Activated CD4-positive, alpha-beta T cell treated with anti-CD3 and anti-CD28 coated beads, Interleukin-2, amount 50 U/mL, for 24 hours (primary cell): ENCODE measurements around the gene GTF2F1.
"Not testable (repeated sequence)": the region's sequence is repeated elsewhere in the genome, so short reads cannot be mapped to it uniquely, and the experiment has no call there.

Experiments
- DNase-seq, 2 donors: peaks; one replicate each; pipeline ENCODE4 v3.0.0-alpha.2; 2020; ENCODE audit warnings: low read depth in 1 of 2, low spot score in 1 of 2

The GTF2F1 gene

GRCh38 chr19:6358003-6358402 is 35.0 kb downstream of the GTF2F1 start:
- DNase-seq = no peak

GRCh38 chr19:6357174-6357573 is 35.8 kb downstream of the GTF2F1 start:
- no peak for DNase-seq

GRCh38 chr19:6355321-6356040 is 37.5 kb downstream of the GTF2F1 start:
- DNase-seq = not testable (repeated sequence)

- DNase-seq = no peak
These were observed 38.8 kb downstream of the GTF2F1 start for GRCh38 chr19:6354098-6354674.

- DNase-seq = no peak
These were observed 40.4 kb downstream of the GTF2F1 start for GRCh38 chr19:6352381-6353165.

GRCh38 chr19:6350688-6351087 is 42.3 kb downstream of the GTF2F1 start:
- DNase-seq = no peak

- DNase-seq = not testable (repeated sequence)
These were observed 43.7 kb downstream of the GTF2F1 start for GRCh38 chr19:6349271-6349670.

GRCh38 chr19:6343462-6343861 is 49.5 kb downstream of the GTF2F1 start:
- DNase-seq = no peak

GRCh38 chr19:6340493-6341201 is 52.3 kb downstream of the GTF2F1 start:
- DNase-seq = no peak

- DNase-seq = no peak
These were observed 58.3 kb downstream of the GTF2F1 start for GRCh38 chr19:6334490-6335285.

GRCh38 chr19:6333439-6333838 is 59.5 kb downstream of the GTF2F1 start, which contains the start of gene ACER1:
Gene ACER1, minus strand, starts transcription at chr19:6333612. Its CDS starts 61 bp downstream, at chr19:6333551.
- no peak for DNase-seq
